ENCODE results near the gene PDE6A.
A peak's percentile ranks its signal among the peaks of the same experiment; 100 is the strongest.

Gene PDE6A

DNA sequence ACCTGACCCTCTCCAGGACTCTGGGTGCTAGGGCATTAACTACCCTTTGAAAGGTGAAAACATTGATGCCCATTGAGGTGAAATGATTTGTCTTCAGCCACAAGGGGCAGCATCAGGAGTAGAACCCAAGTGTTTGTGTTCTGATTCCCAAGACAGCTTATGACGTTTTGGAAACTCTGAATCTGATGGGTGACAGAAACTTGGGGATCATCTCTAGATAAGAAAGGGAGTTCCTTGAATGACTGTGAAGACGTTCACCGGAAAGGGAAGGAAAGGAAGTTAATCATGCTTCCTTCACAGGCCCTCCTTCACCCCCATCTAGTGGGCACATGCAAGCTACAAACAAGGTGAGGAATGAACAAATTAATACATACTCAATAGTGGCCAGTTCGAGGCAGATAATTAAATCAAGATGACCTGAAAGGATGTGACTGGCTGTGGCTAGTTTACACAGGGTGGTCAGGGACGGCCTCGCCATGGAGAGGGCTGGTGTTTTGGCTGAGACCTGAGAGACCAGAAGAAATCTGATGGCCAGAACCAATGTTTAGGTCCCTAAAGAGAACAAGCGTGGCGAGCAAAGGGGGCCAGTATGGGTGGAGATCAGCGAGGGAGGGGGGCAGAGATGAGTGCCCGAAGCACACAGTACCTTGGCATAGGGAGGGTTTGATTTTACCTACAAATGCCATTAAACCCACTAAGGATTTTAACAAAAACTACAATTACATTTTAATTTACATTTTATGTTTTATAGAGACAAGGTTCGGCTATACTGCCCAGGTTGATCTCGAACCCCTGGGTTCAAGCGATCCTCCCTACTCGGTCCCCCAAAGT, 15.0 kb upstream of the PDE6A start (continued):
- TF ChIP-seq, protein P1, sequence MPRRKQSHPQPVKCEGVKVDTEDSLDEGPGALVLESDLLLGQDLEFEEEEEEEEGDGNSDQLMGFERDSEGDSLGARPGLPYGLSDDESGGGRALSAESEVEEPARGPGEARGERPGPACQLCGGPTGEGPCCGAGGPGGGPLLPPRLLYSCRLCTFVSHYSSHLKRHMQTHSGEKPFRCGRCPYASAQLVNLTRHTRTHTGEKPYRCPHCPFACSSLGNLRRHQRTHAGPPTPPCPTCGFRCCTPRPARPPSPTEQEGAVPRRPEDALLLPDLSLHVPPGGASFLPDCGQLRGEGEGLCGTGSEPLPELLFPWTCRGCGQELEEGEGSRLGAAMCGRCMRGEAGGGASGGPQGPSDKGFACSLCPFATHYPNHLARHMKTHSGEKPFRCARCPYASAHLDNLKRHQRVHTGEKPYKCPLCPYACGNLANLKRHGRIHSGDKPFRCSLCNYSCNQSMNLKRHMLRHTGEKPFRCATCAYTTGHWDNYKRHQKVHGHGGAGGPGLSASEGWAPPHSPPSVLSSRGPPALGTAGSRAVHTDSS (tag by site-specific recombination; IDR thresholded peaks at IDR 0.05) = no peak
- TF ChIP-seq ZNF660 (tag by site-specific recombination; IDR thresholded peaks at IDR 0.05) = peak; percentile 98
- TF ChIP-seq ZNF654 (tag by site-specific recombination; IDR thresholded peaks at IDR 0.05; ENCODE audit: low read depth) = peak; percentile 28; the same call in 1 of the 2 replicates
- peak; percentile 80 for TF ChIP-seq ZBTB21 (tag by site-specific recombination; IDR thresholded peaks at IDR 0.05)
- no peak for TF ChIP-seq ZNF747 (tag by site-specific recombination; IDR thresholded peaks at IDR 0.05)
- 0 out of 2 replicates have a peak, but pooled peaks have one; percentile 13 for TF ChIP-seq ZNF366 (tag by site-specific recombination; conservative IDR thresholded peaks at IDR 0.05)
- TF ChIP-seq, protein P2, sequence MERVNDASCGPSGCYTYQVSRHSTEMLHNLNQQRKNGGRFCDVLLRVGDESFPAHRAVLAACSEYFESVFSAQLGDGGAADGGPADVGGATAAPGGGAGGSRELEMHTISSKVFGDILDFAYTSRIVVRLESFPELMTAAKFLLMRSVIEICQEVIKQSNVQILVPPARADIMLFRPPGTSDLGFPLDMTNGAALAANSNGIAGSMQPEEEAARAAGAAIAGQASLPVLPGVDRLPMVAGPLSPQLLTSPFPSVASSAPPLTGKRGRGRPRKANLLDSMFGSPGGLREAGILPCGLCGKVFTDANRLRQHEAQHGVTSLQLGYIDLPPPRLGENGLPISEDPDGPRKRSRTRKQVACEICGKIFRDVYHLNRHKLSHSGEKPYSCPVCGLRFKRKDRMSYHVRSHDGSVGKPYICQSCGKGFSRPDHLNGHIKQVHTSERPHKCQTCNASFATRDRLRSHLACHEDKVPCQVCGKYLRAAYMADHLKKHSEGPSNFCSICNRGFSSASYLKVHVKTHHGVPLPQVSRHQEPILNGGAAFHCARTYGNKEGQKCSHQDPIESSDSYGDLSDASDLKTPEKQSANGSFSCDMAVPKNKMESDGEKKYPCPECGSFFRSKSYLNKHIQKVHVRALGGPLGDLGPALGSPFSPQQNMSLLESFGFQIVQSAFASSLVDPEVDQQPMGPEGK (tag by site-specific recombination; IDR thresholded peaks at IDR 0.05) = 0 out of 2 replicates have a peak, but pooled peaks have one; percentile 31
- peak; percentile 54 for TF ChIP-seq ZBTB48 (tag by site-specific recombination; IDR thresholded peaks at IDR 0.05)

DNA sequence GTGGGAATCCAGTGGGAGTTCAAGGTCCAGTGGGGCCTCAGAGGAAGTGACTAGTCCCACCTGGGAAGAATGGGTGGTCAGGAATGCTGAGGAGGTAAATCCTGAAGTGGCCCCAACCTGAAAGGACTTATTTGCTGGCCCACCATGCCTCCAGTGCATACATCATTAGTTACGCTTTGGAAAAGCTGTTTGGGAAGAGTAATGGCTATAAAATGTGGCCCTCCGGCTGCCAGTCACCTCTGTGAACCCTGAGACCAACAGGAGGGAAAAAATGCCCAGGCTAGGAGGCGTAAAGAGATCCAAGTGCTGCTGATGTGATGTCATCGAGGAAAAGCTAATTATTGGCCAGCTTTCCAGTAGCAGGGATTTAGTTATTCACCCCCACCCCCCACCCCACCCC, 13.3 kb upstream of the PDE6A start:
- ChIA-PET CTCF (interaction anchor here (0.6 to 6.8 kb wide), 10 partner anchors 9 to 121 kb away, joined by 3 to 175 read pairs (median 5); partner anchors contain the start of gene PDE6A), POLR2A (interaction anchor here (0.5 kb wide), 1 partner anchor 66 kb away, joined by 3 read pairs; no protein-coding TSS in a partner anchor)
- H3K4me1 ChIP-seq (ENCODE audit: control insufficient read depth, insufficient read depth, low read length) = peaks cover 7% of the 10 kb centered on the region; the same call in 1 of the 2 replicates
- TF ChIP-seq ZNF558 (tag by site-specific recombination; IDR thresholded peaks at IDR 0.05) = no peak
- TF ChIP-seq ZBTB21 (tag by site-specific recombination; IDR thresholded peaks at IDR 0.05) = 0 out of 2 replicates have a peak, but pooled peaks have one; percentile 16
- TF ChIP-seq ZNF785 (tag by site-specific recombination; IDR thresholded peaks at IDR 0.05) = no peak
- TF ChIP-seq, protein P3, sequence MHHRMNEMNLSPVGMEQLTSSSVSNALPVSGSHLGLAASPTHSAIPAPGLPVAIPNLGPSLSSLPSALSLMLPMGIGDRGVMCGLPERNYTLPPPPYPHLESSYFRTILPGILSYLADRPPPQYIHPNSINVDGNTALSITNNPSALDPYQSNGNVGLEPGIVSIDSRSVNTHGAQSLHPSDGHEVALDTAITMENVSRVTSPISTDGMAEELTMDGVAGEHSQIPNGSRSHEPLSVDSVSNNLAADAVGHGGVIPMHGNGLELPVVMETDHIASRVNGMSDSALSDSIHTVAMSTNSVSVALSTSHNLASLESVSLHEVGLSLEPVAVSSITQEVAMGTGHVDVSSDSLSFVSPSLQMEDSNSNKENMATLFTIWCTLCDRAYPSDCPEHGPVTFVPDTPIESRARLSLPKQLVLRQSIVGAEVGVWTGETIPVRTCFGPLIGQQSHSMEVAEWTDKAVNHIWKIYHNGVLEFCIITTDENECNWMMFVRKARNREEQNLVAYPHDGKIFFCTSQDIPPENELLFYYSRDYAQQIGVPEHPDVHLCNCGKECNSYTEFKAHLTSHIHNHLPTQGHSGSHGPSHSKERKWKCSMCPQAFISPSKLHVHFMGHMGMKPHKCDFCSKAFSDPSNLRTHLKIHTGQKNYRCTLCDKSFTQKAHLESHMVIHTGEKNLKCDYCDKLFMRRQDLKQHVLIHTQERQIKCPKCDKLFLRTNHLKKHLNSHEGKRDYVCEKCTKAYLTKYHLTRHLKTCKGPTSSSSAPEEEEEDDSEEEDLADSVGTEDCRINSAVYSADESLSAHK (tag by site-specific recombination; IDR thresholded peaks at IDR 0.05) = no peak
- TF ChIP-seq MYNN (tag by site-specific recombination; IDR thresholded peaks at IDR 0.05; ENCODE audit: borderline replicate concordance) = no peak
- TF ChIP-seq BCL11A (tag by site-specific recombination; IDR thresholded peaks at IDR 0.05; ENCODE audit: low read depth) = no peak
- TF ChIP-seq, protein P4, sequence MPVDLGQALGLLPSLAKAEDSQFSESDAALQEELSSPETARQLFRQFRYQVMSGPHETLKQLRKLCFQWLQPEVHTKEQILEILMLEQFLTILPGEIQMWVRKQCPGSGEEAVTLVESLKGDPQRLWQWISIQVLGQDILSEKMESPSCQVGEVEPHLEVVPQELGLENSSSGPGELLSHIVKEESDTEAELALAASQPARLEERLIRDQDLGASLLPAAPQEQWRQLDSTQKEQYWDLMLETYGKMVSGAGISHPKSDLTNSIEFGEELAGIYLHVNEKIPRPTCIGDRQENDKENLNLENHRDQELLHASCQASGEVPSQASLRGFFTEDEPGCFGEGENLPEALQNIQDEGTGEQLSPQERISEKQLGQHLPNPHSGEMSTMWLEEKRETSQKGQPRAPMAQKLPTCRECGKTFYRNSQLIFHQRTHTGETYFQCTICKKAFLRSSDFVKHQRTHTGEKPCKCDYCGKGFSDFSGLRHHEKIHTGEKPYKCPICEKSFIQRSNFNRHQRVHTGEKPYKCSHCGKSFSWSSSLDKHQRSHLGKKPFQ (tag by site-specific recombination; IDR thresholded peaks at IDR 0.05) = 0 out of 2 replicates have a peak, but pooled peaks have one; percentile 25
- TF ChIP-seq ZNF335 (tag by site-specific recombination; conservative IDR thresholded peaks at IDR 0.05) = no peak
- peak; percentile 22; the same call in 1 of the 2 replicates for TF ChIP-seq GLIS1 (tag by site-specific recombination; IDR thresholded peaks at IDR 0.05)
- TF ChIP-seq, protein P5, sequence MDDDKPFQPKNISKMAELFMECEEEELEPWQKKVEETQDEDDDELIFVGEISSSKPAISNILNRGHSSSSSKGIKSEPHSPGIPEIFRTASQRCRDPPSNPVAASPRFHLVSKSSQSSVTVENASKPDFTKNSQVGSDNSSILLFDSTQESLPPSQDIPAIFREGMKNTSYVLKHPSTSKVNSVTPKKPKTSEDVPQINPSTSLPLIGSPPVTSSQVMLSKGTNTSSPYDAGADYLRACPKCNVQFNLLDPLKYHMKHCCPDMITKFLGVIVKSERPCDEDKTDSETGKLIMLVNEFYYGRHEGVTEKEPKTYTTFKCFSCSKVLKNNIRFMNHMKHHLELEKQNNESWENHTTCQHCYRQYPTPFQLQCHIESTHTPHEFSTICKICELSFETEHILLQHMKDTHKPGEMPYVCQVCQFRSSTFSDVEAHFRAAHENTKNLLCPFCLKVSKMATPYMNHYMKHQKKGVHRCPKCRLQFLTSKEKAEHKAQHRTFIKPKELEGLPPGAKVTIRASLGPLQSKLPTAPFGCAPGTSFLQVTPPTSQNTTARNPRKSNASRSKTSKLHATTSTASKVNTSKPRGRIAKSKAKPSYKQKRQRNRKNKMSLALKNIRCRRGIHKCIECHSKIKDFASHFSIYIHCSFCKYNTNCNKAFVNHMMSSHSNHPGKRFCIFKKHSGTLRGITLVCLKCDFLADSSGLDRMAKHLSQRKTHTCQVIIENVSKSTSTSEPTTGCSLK (tag by site-specific recombination; IDR thresholded peaks at IDR 0.05) = no peak
- TF ChIP-seq ZNF394 (tag by site-specific recombination; IDR thresholded peaks at IDR 0.05; ENCODE audit: borderline replicate concordance) = no peak
- TF ChIP-seq ZNF121 (tag by site-specific recombination; IDR thresholded peaks at IDR 0.05) = no peak
- TF ChIP-seq ZNF366 (tag by site-specific recombination; conservative IDR thresholded peaks at IDR 0.05) = no peak
- TF ChIP-seq, protein P1 (tag by site-specific recombination; IDR thresholded peaks at IDR 0.05) = no peak
- TF ChIP-seq ZNF514 (tag by site-specific recombination; IDR thresholded peaks at IDR 0.05) = no peak
- no peak for TF ChIP-seq ZNF777 (tag by site-specific recombination; IDR thresholded peaks at IDR 0.05; ENCODE audit: borderline replicate concordance)
- no peak for TF ChIP-seq ZNF549 (tag by site-specific recombination; IDR thresholded peaks at IDR 0.05)

More for the DNA sequence above, 13.3 kb upstream of the PDE6A start:
- Histone ChIP-seq H3K36me3 (ENCODE audit: control insufficient read depth in 2 of 2, insufficient read depth in 1 of 2, low read length in 2 of 2) (peaks cover 0 to 2% of the 10 kb centered on the region in 2 experiments; a peak in 1 of 3 replicates), H3K4me3 (ENCODE audit: low read depth, low read length) (no peak overlapping the region), H3K9me3 (ENCODE audit: control insufficient read depth, insufficient read depth, low read depth, low read length) (no peaks in the 10 kb centered on the region), H3K27ac (ENCODE audit: extremely low read depth, low read depth, low read length) (no peak overlapping the region)

All from HEK293 (cell line).